Measurements from ENCODE around the gene NNMT.

Gene NNMT

GRCh38 chr11:114285599-114285998 is 10.6 kb upstream of the NNMT start:
- DNase-seq = no peak

GRCh38 chr11:114286229-114286628 is 10.0 kb upstream of the NNMT start:
- no peak for DNase-seq

GRCh38 chr11:114287154-114287553 is 9.0 kb upstream of the NNMT start:
- no peak for DNase-seq

GRCh38 chr11:114288136-114288535 is 8.1 kb upstream of the NNMT start:
- DNase-seq = no peak

- DNase-seq = no peak
Observed at GRCh38 chr11:114289779-114290178, 6.4 kb upstream of the NNMT start.

- DNase-seq = no peak
Observed at GRCh38 chr11:114290503-114291235, 5.5 kb upstream of the NNMT start.

GRCh38 chr11:114291381-114291780 is 4.8 kb upstream of the NNMT start:
- no peak for DNase-seq

GRCh38 chr11:114291842-114292680 is 4.1 kb upstream of the NNMT start:
- DNase-seq = no peak

GRCh38 chr11:114293201-114293711 is 2.9 kb upstream of the NNMT start:
- DNase-seq = no peak

GRCh38 chr11:114296605-114297372 is 590 bp downstream of the NNMT start:
- no peak for DNase-seq

GRCh38 chr11:114297806-114298709 is 1.9 kb downstream of the NNMT start:
- no peak for DNase-seq

GRCh38 chr11:114298710-114299109 is 2.5 kb downstream of the NNMT start:
- no peak for DNase-seq

GRCh38 chr11:114301088-114301487 is 4.9 kb downstream of the NNMT start:
- no peak for DNase-seq

GRCh38 chr11:114301927-114302326 is 5.7 kb downstream of the NNMT start:
- DNase-seq = no peak

GRCh38 chr11:114302663-114303062 is 6.5 kb downstream of the NNMT start:
- DNase-seq = no peak

- DNase-seq = no peak
Observed at GRCh38 chr11:114304065-114304464, 7.9 kb downstream of the NNMT start.

- DNase-seq = no peak
Observed at GRCh38 chr11:114304969-114305368, 8.8 kb downstream of the NNMT start.

- no peak for DNase-seq
Observed at GRCh38 chr11:114307524-114308203, 11.5 kb downstream of the NNMT start.

GRCh38 chr11:114308689-114309089 is 12.5 kb downstream of the NNMT start:
- peak; percentile 69 for DNase-seq

- DNase-seq = no peak
Observed at GRCh38 chr11:114309517-114309916, 13.3 kb downstream of the NNMT start.

- no peak for DNase-seq
Observed at GRCh38 chr11:114310095-114310494, 13.9 kb downstream of the NNMT start.

- no peak for DNase-seq
Observed at GRCh38 chr11:114311946-114312345, 15.7 kb downstream of the NNMT start.

Measured in COR-L47 (cell line).